Mesothelial cell of epicardium (in vitro differentiated cells): ENCODE data around the gene CERS1. TPM values are rescaled to one million over a fixed set of nuclear protein-coding genes. Genes with fewer than 3 reads are reported as not detected.

Source experiments
- DNase-seq, 2 experiments: peaks; one replicate each; pipeline ENCODE4 v3.0.0; 2021; ENCODE audit warnings: low spot score in 2 of 2; ENCODE audit not compliant: unreplicated experiment in 2 of 2
- H3K27ac Mint-ChIP-seq: 2 replicates; pipeline ENCODE4 v1.8.0; 2021; ENCODE audit warnings: mixed read lengths
- H3K27me3 Mint-ChIP-seq: 2 replicates; pipeline ENCODE4 v1.8.0; 2021; ENCODE audit warnings: low read depth, mixed read lengths
- H3K36me3 Mint-ChIP-seq: 2 replicates; pipeline ENCODE4 v1.8.0; 2021; ENCODE audit warnings: mixed read lengths
- H3K4me1 Mint-ChIP-seq: 2 replicates; pipeline ENCODE4 v1.8.0; 2021; ENCODE audit warnings: mixed read lengths
- H3K4me3 Mint-ChIP-seq: 2 replicates; pipeline ENCODE4 v1.8.0; 2021; ENCODE audit warnings: mild to moderate bottlenecking, moderate library complexity, mixed read lengths
- H3K9me3 Mint-ChIP-seq: 2 replicates; pipeline ENCODE4 v1.8.0; 2021; ENCODE audit warnings: mixed read lengths
- CTCF ChIP-seq: fragments of 200-600 bp; sonication (generic); IDR thresholded peaks from one replicate; pipeline ENCODE4 v1.5.0; 2021; ENCODE audit warnings: antibody characterized with exemption; ENCODE audit not compliant: unreplicated experiment
- total RNA-seq: library from RNA; stranded (reverse); gene quantifications from 3 replicates; pipeline ENCODE4 v1.2.1, GENCODE V29; 2021

CERS1 gene
- total RNA-seq, 1 donor from 2014 or later = 8.5 TPM

GRCh38 chr19:18860302-18860700 is 35.7 kb downstream of the CERS1 start:
- H3K27me3 Mint-ChIP-seq = no peaks in the 10 kb centered on the region
- DNase-seq = no peak
- H3K9me3 Mint-ChIP-seq = no peaks in the 10 kb centered on the region
- no peak overlapping the region for H3K4me3 Mint-ChIP-seq
- H3K36me3 Mint-ChIP-seq = peaks cover 27% of the 10 kb centered on the region
- no peaks in the 10 kb centered on the region for H3K4me1 Mint-ChIP-seq
- no peak for TF ChIP-seq CTCF
- no peak overlapping the region for H3K27ac Mint-ChIP-seq

- DNase-seq = no peak
- H3K4me1 Mint-ChIP-seq = no peaks in the 10 kb centered on the region
- H3K36me3 Mint-ChIP-seq = peaks cover 28% of the 10 kb centered on the region
- H3K27ac Mint-ChIP-seq = no peak overlapping the region
- no peak for TF ChIP-seq CTCF
- H3K27me3 Mint-ChIP-seq = no peaks in the 10 kb centered on the region
- H3K9me3 Mint-ChIP-seq = no peaks in the 10 kb centered on the region
- H3K4me3 Mint-ChIP-seq = no peak overlapping the region
Observed at GRCh38 chr19:18859676-18860301, 36.2 kb downstream of the CERS1 start.

GRCh38 chr19:18858906-18859646 is 36.9 kb downstream of the CERS1 start:
- H3K27ac Mint-ChIP-seq = no peak overlapping the region
- no peak for TF ChIP-seq CTCF
- H3K27me3 Mint-ChIP-seq = no peaks in the 10 kb centered on the region
- no peaks in the 10 kb centered on the region for H3K9me3 Mint-ChIP-seq
- peaks cover 28% of the 10 kb centered on the region for H3K36me3 Mint-ChIP-seq
- no peaks in the 10 kb centered on the region for H3K4me1 Mint-ChIP-seq
- DNase-seq = no peak
- no peak overlapping the region for H3K4me3 Mint-ChIP-seq

- H3K36me3 Mint-ChIP-seq = peaks cover 26% of the 10 kb centered on the region
- H3K9me3 Mint-ChIP-seq = no peaks in the 10 kb centered on the region
- TF ChIP-seq CTCF = no peak
- DNase-seq = no peak
- H3K4me1 Mint-ChIP-seq = no peaks in the 10 kb centered on the region
- H3K27ac Mint-ChIP-seq = no peak overlapping the region
- H3K4me3 Mint-ChIP-seq = no peak overlapping the region
- no peaks in the 10 kb centered on the region for H3K27me3 Mint-ChIP-seq
Observed at GRCh38 chr19:18857223-18857622, 38.7 kb downstream of the CERS1 start.

- no peaks in the 10 kb centered on the region for H3K27me3 Mint-ChIP-seq
- peaks cover 22% of the 10 kb centered on the region for H3K36me3 Mint-ChIP-seq
- no peak overlapping the region for H3K27ac Mint-ChIP-seq
- no peaks in the 10 kb centered on the region for H3K9me3 Mint-ChIP-seq
- H3K4me3 Mint-ChIP-seq = no peak overlapping the region
- DNase-seq = no peak
- H3K4me1 Mint-ChIP-seq = no peaks in the 10 kb centered on the region
- no peak for TF ChIP-seq CTCF
Observed at GRCh38 chr19:18856385-18857126, 39.4 kb downstream of the CERS1 start.
